ENCODE measurements around the gene HCN4. TPM values are rescaled to one million over a fixed set of nuclear protein-coding genes. Genes with fewer than 3 reads are reported as not detected.

HCN4 gene
- total RNA-seq, 2 donors from 2014 or later = not detected

DNA sequence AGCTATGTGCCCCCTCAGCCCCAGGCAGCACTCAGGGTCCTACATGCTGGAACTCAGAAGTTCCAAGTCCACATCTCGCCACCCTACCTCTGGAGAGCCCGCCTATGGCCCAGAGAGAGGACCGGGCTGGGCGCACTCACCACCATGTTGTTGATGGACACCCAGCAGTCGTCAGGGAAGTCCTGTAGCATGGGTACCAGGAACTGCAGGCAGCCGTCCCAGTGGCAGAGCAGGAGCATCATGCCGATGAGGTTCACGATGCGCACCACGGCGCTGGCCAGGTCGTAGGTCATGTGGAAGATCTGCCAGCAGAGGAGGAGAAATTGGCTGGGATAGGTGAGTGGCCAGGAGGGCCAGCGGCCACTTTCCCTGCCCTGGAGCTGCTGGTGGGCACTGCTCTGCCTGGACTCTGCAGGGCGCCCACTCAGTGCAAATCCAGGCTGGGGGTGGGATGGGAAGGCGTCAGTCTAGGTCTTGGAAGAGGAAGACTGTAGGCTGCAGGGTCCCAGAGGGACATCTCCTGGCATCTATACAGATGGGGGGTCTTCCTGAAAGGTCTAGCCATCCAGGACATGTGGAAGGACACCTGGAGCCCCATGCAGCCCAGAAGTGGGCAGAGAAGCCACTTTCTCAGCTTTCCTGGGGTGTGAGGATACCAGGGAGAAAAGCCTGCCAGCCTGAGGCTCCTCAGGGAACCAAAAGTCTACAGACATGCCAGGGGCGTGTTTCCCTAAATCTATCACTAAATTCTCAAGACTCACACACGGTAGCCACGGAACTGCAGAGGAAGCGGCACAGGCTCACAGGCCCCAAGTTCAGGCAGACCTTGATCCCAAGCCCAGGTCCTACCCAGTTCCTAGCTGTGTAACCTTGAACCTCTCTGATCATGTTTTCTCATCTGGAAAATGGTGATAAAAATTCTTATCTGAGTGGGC is 36.5 kb downstream of the HCN4 start:
- Mint-ChIP-seq H3K36me3 (no peaks in the 10 kb centered on the region), H3K27me3 (peaks cover 5 to 7% of the 10 kb centered on the region in 2 donors), H3K27ac (no peak overlapping the region), H3K4me3 (no peak overlapping the region), H3K4me1 (ENCODE audit: low read depth in 2 of 2) (peaks cover 0 to 5% of the 10 kb centered on the region in 2 donors), H3K9me3 (no peaks in the 10 kb centered on the region)
- ATAC-seq = no peak
- DNase-seq (ENCODE audit: low spot score) = peak; percentile 26

DNA sequence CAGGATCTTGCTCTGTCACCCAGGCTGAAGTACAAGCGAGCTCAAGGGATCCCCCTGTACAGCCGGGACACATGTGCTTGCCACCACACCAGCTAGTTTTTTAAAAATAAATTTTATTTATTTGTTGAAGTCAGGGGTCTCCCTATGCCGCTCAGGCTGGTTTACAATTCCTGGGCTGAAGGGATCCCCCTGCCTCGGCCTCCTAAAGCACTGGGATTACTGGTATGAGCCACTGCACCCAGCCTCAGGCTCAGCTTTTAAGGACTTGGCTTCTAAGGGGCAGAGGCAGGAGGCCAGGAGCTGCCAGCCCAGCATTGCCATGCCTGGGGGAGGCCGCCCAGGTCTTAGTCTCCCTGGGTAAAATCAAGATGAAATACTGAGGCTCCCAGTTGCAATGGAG is 37.3 kb downstream of the HCN4 start:
- H3K4me1 Mint-ChIP-seq (ENCODE audit: low read depth in 2 of 2) = peaks cover 0 to 5% of the 10 kb centered on the region in 2 donors
- H3K27ac Mint-ChIP-seq = no peak overlapping the region
- H3K27me3 Mint-ChIP-seq = peaks cover 0 to 7% of the 10 kb centered on the region in 2 donors
- no peak overlapping the region for H3K4me3 Mint-ChIP-seq
- H3K9me3 Mint-ChIP-seq = no peaks in the 10 kb centered on the region
- H3K36me3 Mint-ChIP-seq = no peaks in the 10 kb centered on the region
- DNase-seq (ENCODE audit: low spot score) (peak; percentile 1), ATAC-seq (no peak)

DNA sequence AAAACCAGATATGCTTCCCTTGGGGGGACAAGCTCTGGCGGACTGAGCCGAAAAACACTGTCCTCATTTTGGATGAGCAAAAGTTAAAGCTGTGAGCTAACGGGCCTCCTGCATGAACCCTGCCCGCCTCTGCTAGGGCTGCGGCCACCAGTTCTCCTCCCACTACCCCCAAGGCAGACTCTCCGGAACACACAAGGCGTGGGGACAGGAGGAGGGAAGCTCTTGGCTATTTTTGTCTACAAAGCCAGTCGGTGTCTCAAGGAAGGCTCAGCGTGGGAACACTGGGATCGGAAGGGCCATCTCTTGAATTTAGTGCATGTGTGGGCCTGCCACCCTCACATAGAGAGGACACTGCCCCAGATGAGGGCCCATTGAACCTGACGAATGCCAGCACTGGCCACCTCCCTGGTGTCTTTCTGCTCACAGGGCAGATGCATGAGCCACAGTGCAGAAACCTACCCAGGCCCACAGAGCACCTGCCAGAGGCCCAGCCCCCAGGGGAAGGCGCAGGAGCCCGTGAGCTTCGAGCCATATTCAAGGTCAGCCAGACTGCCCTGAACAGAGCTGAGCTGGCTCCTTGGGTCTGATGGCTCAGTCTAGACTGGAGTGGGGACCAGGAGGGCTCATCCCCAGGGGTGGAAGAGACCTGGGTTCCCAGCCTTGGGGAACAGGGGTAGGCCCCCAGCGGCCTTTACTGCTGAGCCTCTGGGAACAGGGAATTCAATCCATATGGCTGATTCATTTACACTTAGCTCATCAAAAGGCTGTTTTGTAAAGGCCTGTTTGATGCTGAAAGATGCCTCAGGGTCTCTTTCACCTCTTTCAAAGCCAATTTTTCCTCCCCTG is 38.3 kb downstream of the HCN4 start:
- Mint-ChIP-seq H3K27ac (no peak overlapping the region), H3K4me3 (no peak overlapping the region), H3K9me3 (no peaks in the 10 kb centered on the region), H3K27me3 (peaks cover 0 to 9% of the 10 kb centered on the region in 2 donors), H3K4me1 (ENCODE audit: low read depth in 2 of 2) (peaks cover 5 to 9% of the 10 kb centered on the region in 2 donors), H3K36me3 (no peaks in the 10 kb centered on the region)
- ATAC-seq (no peak), DNase-seq (ENCODE audit: low spot score) (peak; percentile 15)

DNA sequence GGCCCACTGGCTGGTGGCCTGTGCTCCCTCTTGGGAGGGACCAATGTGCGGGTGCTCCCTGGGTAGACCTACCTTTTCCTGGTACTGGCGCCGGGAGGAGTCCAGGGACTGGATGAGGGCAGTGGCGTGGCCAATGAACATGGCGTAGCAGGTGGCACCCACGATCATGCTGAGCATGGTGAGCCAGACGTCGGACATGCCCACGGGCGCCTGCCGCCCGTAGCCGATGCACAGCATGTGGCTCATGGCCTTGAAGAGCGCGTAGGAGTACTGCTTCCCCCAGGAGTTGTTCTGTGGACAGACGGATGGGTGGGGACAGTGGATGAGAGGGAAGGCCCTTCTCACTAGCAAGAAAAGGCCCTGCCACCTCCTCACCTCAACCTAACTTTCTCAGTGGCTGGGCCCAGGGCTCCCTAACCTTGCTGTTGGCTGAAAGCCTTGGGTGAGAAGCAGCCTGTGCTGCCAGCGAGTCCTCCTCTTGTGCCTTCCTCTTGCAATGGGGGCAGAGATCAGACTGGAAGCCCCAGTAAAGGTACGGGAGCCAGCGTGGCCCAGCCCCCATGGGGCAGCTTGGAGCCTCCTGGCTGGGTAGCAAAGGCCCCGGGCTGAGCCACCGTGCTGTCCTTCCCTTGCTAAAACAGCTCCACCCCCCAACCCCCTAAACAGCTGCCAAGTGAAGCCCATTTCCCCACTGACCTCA is 39.1 kb downstream of the HCN4 start:
- Mint-ChIP-seq H3K4me3 (no peak overlapping the region), H3K27ac (no peak overlapping the region), H3K36me3 (no peaks in the 10 kb centered on the region), H3K9me3 (no peaks in the 10 kb centered on the region), H3K27me3 (peaks cover 0 to 9% of the 10 kb centered on the region in 2 donors), H3K4me1 (ENCODE audit: low read depth in 2 of 2) (peaks cover 5 to 9% of the 10 kb centered on the region in 2 donors)
- DNase-seq (ENCODE audit: low spot score) (no peak), ATAC-seq (no peak)

DNA sequence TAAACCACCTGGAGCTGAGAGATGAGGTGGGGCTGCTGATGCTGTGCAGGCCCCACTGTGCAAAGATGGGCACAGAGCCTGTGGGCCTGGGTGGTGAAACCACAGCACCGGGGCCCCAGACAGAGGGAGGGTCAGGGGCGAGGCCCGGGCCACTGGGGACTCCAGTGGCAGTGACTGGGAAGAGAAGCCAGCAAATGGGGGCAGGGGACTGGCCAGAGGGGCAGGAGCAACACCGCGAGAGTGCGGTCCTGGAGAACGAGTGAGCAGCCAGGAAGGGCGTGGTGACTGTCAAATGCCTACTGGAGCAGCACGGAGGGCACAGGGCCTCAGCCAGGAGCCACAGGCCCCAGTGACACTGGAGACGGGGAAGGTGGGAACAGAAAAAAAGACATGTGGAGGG is 39.8 kb downstream of the HCN4 start:
- Mint-ChIP-seq H3K4me3 (no peak overlapping the region), H3K27ac (no peak overlapping the region), H3K9me3 (no peaks in the 10 kb centered on the region), H3K36me3 (no peaks in the 10 kb centered on the region), H3K27me3 (peaks cover 0 to 9% of the 10 kb centered on the region in 2 donors), H3K4me1 (ENCODE audit: low read depth in 2 of 2) (peaks cover 5 to 9% of the 10 kb centered on the region in 2 donors)
- ATAC-seq (no peak), DNase-seq (ENCODE audit: low spot score) (no peak)

DNA sequence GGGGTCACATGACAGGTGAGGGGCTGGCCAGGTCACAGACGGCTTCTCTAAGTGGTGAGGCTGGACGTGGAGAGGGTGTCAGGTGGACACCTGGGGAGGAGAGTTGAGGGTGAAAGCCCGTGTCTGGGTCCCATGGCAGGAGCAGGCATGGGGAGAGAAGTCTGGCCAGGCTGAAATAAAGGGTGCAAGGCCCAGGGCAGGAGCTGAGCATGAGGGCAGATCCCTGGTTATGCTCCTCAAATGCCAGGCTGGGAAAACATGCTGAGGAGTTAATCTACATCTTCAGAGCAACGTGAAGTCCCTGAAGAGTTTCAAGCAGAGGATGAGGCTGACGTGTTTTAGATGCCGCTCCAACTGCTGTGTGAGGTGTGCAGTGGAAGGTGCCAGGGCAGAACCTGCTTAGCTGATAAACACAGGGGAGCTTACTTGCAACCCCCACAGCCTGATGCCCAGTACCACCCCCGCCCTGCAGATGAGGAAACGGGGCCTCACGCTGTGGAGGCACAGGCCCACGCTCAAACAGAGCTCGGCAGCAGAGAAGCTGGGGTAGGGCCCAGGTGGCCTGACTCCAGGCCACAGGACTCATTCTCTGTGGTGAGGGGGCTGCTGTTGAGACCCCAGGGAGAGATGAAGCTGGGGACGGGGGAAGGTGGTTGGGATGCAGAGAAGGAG is 40.5 kb downstream of the HCN4 start:
- ATAC-seq (no peak), DNase-seq (ENCODE audit: low spot score) (no peak)
- Mint-ChIP-seq H3K9me3 (no peaks in the 10 kb centered on the region), H3K4me3 (no peak overlapping the region), H3K27ac (no peak overlapping the region), H3K4me1 (ENCODE audit: low read depth in 2 of 2) (peaks cover 5 to 9% of the 10 kb centered on the region in 2 donors), H3K36me3 (no peaks in the 10 kb centered on the region), H3K27me3 (peaks cover 0 to 9% of the 10 kb centered on the region in 2 donors)

DNA sequence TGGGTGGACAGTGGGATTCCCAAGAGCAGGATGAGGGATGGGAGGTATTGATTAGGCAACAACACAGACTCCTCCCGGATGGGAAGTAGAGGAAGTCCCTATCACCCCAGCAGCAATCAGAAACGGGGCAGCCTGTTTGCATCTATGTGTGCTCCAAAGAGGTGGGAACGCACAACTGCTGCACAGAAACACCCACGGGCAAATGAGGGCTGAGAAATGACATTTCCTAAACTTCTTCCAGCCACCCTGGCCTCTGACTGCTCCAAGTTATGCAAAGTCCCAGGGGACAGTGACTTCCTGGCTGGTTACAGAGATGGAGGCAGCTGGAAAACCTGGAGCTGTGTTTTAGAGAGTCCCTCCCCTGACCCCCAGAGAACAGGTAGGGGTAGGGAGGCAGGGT is 42.6 kb downstream of the HCN4 start:
- no peak for ATAC-seq
- no peak for DNase-seq (ENCODE audit: low spot score)
- Mint-ChIP-seq H3K9me3 (no peaks in the 10 kb centered on the region), H3K4me3 (no peak overlapping the region), H3K4me1 (ENCODE audit: low read depth in 2 of 2) (peaks cover 5 to 9% of the 10 kb centered on the region in 2 donors), H3K36me3 (no peaks in the 10 kb centered on the region), H3K27me3 (peaks cover 0 to 12% of the 10 kb centered on the region in 2 donors), H3K27ac (no peak overlapping the region)

DNA sequence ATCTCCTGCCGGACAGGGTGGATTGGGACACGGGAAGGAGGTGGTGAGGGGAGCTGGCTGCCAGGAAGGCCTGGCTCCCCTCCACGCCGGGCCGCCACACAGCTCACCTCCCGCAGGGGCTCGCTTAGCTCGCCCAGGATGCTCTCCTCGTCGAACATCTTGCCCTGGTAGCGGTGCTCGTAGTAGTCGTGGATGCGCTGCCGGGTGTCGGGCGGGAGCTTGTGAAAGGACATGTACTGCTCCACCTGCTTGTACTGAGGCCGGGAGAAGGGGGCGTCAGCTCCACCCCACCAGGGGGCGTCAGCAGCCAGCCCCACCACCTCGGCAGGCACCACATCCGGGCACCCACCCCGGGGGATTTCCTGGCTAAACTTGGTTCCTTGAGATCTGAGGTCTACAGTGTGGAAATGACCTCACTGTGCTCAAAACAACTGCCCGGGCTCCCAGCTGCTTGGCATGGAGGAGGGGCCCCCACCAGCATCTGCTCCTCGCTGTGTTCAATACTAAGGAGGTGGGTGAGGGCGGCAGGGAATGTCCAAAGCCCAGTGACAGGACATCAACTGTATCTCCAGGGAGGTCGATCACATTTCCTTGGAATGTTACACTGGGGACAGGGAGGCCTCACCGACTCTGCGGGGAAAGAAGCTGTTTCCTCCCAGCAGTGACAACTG is 43.4 kb downstream of the HCN4 start:
- Mint-ChIP-seq H3K9me3 (no peaks in the 10 kb centered on the region), H3K27me3 (peaks cover 0 to 12% of the 10 kb centered on the region in 2 donors), H3K27ac (no peak overlapping the region), H3K4me3 (peak overlapping the region; percentile 37), H3K4me1 (ENCODE audit: low read depth in 2 of 2) (peaks cover 5 to 9% of the 10 kb centered on the region in 2 donors), H3K36me3 (no peaks in the 10 kb centered on the region)
- ATAC-seq (peak in 1 of 2 donors; percentile 36), DNase-seq (ENCODE audit: low spot score) (no peak)

DNA sequence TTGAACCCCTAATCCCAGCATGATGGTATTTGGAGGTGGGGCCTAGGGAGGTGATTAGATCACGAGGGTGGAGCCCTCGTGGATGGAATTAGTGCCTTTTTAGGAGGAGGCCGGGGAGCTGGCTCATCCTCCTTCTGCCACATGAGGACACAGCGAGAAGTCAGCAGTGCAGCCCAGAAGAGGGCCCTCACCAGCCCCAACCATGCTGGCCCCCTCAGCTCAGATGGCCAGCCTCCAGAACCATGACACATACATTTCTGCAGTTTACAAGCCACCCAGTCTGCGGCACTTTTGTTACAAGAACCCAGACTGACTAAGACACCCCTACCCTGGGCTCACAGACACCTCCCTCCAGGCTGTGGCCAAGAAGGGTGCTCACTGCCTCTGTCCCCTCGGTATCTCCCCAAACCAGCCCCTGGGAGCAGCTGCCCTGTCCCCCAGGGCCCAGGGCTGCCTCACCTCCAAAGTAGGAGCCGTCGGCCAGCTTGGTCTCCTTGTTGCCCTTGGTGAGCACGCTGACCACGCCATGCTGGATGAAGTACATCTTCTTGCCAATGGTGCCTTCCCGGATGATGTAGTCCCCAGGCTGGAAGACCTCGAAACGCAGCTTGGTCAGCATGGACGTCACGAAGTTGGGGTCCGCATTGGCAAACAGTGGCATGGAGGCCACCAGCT is 44.1 kb downstream of the HCN4 start:
- Mint-ChIP-seq H3K4me3 (no peak overlapping the region), H3K36me3 (no peaks in the 10 kb centered on the region), H3K4me1 (ENCODE audit: low read depth in 2 of 2) (peaks cover 5 to 9% of the 10 kb centered on the region in 2 donors), H3K27ac (no peak overlapping the region), H3K27me3 (peaks cover 0 to 12% of the 10 kb centered on the region in 2 donors), H3K9me3 (no peaks in the 10 kb centered on the region)
- no peak for ATAC-seq
- no peak for DNase-seq (ENCODE audit: low spot score)

DNA sequence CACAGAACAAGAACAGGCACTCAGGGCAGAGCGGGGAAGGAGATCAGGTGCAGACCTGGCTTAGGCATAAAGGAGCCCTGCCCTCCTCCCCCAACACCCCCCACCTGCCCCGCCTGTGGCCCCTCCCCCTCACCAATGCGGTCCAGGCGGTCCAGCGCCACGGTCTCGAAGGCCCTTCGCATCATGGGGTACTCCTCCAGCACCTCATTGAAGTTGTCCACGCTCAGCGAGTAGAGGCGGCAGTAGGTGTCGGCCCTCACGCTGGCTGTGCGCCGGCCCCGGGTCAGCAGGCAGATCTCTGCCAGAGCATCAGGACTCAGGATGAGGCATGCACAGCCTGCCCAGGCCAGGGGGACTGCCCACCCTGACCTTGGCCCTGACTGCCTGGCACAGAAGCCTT is 44.8 kb downstream of the HCN4 start:
- Mint-ChIP-seq H3K4me1 (ENCODE audit: low read depth in 2 of 2) (peaks cover 5 to 12% of the 10 kb centered on the region in 2 donors), H3K9me3 (no peaks in the 10 kb centered on the region), H3K4me3 (no peak overlapping the region), H3K36me3 (no peaks in the 10 kb centered on the region), H3K27me3 (peaks cover 0 to 15% of the 10 kb centered on the region in 2 donors), H3K27ac (no peak overlapping the region)
- ATAC-seq (no peak), DNase-seq (ENCODE audit: low spot score) (no peak)

DNA sequence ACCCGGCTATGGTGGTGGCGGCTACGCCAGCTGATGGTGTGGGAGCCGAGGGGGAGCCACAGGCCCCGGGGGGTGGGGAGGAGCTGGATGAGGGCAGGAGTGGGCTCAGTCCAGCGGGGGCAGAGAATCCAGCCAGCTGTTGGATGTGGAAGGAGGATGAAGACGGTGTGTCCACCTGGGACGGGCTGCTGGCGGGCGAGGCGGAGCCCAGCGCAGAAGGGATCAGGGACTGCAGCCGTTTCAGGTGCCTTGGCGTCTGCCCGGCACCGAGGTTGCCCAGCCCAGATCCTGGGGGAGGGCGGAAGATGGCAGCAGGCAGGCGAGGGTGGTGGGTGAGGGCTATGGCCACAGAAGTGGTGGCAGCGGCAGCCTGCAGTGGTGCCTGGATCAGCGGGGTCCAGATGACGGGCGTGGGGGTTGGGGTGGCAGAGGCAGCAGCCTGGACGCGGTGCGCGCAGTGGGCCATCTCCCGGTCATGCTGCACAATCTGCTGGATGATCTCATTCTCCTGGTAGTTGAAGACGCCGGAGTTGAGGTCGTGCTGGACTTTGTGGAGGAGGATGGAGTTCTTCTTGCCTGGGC is 45.3 kb downstream of the HCN4 start:
- peaks cover 0 to 15% of the 10 kb centered on the region in 2 donors for H3K27me3 Mint-ChIP-seq
- no peak overlapping the region for H3K27ac Mint-ChIP-seq
- peaks cover 5 to 12% of the 10 kb centered on the region in 2 donors for H3K4me1 Mint-ChIP-seq (ENCODE audit: low read depth in 2 of 2)
- DNase-seq (ENCODE audit: low spot score) (no peak), ATAC-seq (no peak)
- H3K9me3 Mint-ChIP-seq = no peaks in the 10 kb centered on the region
- H3K4me3 Mint-ChIP-seq = no peak overlapping the region
- no peaks in the 10 kb centered on the region for H3K36me3 Mint-ChIP-seq
